Activated gamma-delta T cell (primary cell): Measurements from ENCODE around the gene PIANP.
"Not testable (repeated sequence)": the region's sequence is repeated elsewhere in the genome, so short reads cannot be mapped to it uniquely, and the experiment has no call there.

Source experiments
- DNase-seq: peaks from one replicate; lab custom pipeline; 2025; lab: John Stamatoyannopoulos, UW
- total RNA-seq, 2 donors: gene quantifications; one replicate each; lab custom pipeline; 2026; lab: John Stamatoyannopoulos, UW

The PIANP gene
- total RNA-seq = 0.04 to 0.05 reads per million in 2 donors

DNA sequence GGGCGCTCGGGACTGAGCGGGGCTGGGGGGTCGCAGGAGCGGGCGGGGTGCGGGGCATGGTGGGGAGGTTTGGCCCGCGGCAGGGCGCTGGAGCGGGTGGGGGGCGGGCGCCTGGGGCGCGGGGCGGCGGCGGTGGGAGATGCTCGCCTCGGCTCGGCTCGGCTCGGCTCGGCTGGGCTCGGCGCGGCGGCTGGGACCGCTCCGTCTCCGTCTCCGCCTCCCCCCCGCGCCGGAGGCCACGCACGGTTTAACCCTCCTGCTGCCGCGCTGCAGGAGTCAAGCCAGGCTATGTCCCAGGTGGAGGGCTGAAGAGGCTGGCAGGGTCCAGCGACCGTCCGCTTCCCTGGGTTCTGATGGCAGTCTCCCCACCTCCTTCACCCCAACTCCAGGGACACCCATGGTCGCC is at the start of gene PIANP:
PIANP (minus strand) TSS at position 170 of the 406 bp plus-strand sequence. CDS start 2,754 bp downstream, outside the sequence.
- peak; percentile 26 for DNase-seq

GRCh38 chr12:6748761-6749160 is 48.1 kb upstream of the PIANP start:
- no peak for DNase-seq

DNA sequence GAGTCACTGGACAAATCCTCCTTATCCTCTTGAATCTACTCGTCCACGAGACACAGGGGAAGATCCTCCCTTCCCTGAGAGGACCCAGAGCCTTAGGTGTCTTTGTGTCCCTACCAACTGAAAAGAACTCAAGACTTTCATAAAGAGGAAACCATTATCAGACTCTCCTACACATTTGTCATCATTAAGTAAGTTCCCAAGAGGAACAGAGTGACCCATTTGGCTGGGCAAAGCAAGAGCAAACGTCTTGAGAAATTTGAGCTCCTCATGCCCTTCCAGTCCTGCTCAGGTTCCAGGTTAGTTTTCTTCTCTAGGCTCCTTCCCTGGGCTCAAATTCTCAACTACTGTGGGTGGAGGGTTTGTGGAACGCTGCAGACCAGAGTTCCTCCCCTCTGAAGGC is 46.6 kb upstream of the PIANP start:
- DNase-seq = no peak

GRCh38 chr12:6745741-6746525 is 45.3 kb upstream of the PIANP start:
- no peak for DNase-seq

- not testable (repeated sequence) for DNase-seq
Measured at GRCh38 chr12:6743300-6743699, 42.7 kb upstream of the PIANP start.

GRCh38 chr12:6742834-6743233 is 42.2 kb upstream of the PIANP start:
- no peak for DNase-seq

DNA sequence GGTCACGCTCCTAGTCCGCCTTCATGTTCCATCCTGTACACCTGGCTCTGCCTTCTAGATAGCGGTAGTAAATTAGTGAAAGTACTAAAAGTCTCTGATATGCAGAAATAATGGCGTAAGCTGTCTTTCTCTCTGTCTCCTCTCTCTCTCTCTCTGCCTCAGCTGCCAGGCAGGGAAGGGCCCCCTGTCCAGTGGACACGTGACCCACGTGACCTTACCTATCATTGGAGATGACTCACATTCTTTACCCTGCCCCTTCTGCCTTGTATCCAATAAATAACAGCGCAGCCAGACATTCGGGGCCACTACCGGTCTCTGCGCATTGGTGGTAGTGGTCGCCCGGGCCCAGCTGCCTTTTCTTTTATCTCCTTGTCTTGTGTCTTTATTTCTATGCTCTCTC is 41.5 kb upstream of the PIANP start:
- DNase-seq = not testable (repeated sequence)

GRCh38 chr12:6736754-6737153 is 36.1 kb upstream of the PIANP start:
- DNase-seq = no peak

GRCh38 chr12:6735448-6736191 is 35.0 kb upstream of the PIANP start:
- no peak for DNase-seq

- DNase-seq = no peak
Measured at GRCh38 chr12:6734506-6735387, 34.1 kb upstream of the PIANP start.

DNA sequence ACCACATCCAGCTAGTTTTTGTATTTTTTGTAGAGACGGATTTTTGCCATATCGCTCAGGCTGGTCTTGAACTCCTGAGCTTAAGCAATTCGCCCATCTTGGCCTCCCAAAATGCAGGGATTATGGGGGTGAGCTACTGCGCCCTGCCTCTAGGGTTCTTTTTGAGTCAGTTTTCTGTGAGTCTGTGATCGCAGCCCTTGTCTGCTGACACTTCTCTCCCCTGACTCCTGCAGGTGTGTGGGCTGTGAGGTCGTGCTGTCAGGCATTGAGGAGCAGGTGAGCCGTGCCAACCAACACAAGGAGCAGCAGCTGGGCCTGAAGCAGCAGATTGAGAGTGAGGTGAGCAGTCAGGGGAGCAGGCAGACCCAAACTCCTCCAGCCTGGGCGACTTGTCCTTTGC is 29.6 kb upstream of the PIANP start:
- no peak for DNase-seq

DNA sequence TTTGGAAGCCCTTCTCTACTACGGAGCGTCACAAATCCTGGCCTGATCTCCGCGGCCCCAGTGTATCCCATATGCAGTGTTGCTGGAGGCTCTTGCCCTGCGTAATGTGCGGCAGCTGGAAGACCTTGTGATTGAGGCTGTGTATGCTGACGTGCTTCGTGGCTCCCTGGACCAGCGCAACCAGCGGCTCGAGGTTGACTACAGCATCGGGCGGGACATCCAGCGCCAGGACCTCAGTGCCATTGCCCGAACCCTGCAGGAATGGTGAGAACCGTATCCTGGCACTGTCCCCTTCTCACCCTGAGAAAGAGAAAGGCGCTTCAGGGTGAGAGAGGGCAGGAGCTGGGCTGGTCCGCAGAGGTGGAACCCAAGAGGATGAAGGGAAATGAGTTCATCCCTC is 28.6 kb upstream of the PIANP start:
- DNase-seq = no peak

GRCh38 chr12:6725350-6725749 is 24.7 kb upstream of the PIANP start:
- DNase-seq = no peak

DNA sequence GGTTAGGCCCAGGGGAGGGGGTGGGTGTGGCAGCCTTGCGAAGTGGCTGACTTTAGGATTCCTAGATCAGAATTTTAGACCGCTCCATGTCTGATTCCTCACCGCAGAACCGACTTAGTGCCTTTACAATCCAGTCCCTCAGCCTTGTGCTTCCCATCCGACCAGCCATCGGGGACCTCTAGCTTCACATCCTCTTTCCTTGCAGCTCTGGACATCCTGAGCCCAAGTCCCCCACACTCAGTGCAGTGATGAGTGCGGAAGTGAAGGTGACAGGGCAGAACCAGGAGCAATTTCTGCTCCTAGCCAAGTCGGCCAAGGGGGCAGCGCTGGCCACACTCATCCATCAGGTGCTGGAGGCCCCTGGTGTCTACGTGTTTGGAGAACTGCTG is 23.8 kb upstream of the PIANP start:
- no peak for DNase-seq

DNA sequence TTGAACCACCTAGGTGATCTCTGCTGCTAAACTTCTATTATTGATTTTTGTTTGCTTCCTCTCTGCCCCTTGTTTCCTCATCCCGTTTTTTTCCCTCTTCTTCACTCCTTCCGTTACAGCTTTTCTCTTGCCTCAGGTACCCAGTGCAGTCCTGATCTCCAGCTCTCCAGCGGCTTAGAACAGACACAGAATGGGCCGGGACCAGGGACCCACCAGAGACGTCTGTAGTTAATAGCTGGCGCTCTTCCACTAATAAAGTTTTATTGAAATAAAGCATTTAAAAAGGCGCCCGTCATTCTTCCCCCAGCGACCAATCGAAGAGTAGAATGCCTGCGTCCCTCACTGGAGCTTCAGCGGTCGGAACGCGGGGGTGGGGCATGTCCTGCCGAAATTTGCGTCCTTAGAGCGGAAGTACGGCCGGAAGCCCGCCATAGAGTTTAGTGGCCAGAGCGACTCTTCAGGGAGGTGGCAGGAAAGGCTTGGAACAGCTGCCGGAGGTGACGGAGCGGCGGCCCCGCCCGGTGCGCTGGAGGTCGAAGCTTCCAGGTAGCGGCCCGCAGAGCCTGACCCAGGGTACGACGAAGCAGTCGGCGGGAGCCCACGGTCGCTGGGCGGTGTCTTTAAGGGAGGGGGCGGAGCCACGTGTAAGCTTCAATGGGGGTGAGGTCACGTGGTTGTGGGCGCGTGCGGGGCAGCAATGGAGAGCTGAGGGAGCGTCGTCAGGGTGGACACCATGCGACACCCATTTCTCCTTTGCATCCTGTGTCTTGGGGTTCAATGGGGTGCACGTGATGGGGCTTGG is 23.2 kb upstream of the PIANP start, which contains the start of gene COPS7A:
COPS7A (plus strand) TSS at position 440 of the 802 bp plus-strand sequence. CDS start 611 bp downstream, outside the sequence.
- peak; percentile 85 for DNase-seq

DNA sequence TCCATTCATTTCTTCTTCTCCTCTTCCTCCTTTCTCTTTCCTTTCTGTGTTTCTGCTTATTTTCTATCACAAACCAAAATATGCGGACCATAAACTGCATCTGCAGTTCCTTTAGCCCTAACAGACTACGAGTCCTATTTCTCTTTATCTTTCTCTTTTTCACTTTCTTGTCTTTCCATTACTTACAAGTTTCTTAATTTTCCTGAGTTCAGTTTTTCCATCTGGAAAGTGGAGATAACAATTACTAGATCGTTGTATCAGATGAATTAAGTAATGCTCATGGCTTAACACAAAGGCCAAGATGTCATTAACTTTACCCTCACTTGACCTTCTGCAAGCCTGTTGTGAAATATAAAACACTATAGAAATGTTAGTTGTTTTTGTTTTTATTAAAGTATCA is 22.2 kb upstream of the PIANP start:
- no peak for DNase-seq

DNA sequence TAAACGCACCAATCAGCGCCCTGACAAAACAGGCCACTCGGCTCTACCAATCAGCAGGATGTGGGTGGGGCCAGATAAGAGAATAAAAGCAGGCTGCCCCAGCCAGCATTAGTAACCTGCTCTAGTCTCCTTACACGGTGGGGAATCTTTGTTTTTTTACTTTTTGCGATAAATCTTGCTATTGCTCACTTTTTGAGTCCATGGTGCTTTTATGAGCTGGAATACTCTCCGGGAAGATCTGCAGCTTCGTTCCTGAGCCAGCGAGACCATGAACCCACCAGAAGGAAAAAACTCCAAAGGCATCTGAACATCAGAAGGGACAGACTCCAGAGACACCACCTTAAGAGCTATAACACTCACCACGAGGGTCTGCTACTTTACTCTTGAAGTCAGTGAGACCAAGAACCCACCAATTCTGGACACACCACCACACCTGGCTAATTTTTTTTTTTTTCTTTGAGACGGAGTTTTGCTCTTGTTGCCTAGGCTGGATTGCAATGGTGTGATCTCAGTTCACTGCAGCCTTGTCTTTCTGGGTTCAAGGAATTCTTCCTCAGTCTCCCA is 16.3 kb upstream of the PIANP start:
- no peak for DNase-seq

- DNase-seq = not testable (repeated sequence)
Measured at GRCh38 chr12:6716031-6716873, 15.6 kb upstream of the PIANP start.

GRCh38 chr12:6708960-6709394 is 8.4 kb upstream of the PIANP start:
- DNase-seq = no peak

GRCh38 chr12:6708351-6708750 is 7.7 kb upstream of the PIANP start:
- DNase-seq = not testable (repeated sequence)
